ENCODE results near the gene PLXND1. TPM values are rescaled to one million over a fixed set of nuclear protein-coding genes. Genes with fewer than 3 reads are reported as not detected.
A peak's percentile ranks its signal among the peaks of the same experiment; 100 is the strongest.

The PLXND1 gene
- total and polyA plus RNA-seq, 2 donors (not counting 1 experiment from before 2014, with no cell fraction given) = 89.6 to 109 TPM

- H3K79me2 ChIP-seq (ENCODE audit: control insufficient read depth, insufficient read depth, low read length) = peaks cover 27% of the 10 kb centered on the region
- no peak overlapping the region for H3K9ac ChIP-seq (ENCODE audit: insufficient read depth, low read length)
- no peaks in the 10 kb centered on the region for H3K9me3 ChIP-seq (ENCODE audit: control insufficient read depth, insufficient read depth, low read depth, low read length)
- H3K36me3 ChIP-seq (ENCODE audit: control insufficient read depth, insufficient read depth, low read length) = peaks cover 24% of the 10 kb centered on the region
- no peak for TF ChIP-seq CTCF (conservative IDR thresholded peaks at IDR 0.05 in 1 of 2, IDR thresholded peaks at IDR 0.05 in 1 of 2; ENCODE audit: low read depth in 1 of 2, low read length in 2 of 2)
- TF ChIP-seq EZH2 (IDR thresholded peaks at IDR 0.05; ENCODE audit: low read length, missing control alignments) = no peak
- H4K20me1 ChIP-seq (ENCODE audit: control insufficient read depth, extremely low read depth, insufficient read depth, low read length) = no peaks in the 10 kb centered on the region
- DNase-seq (ENCODE audit: low read depth in 2 of 2) = peak; percentile 34 to 39
- H3K4me3 ChIP-seq (replicated peaks in 1 of 4; ENCODE audit: control extremely low read depth in 1 of 4, insufficient read depth in 1 of 4, low read depth in 3 of 4, low read length in 4 of 4) = no peak overlapping the region
- H2AFZ ChIP-seq (ENCODE audit: low read length) = no peak overlapping the region
- H3K27me3 ChIP-seq (ENCODE audit: control insufficient read depth, insufficient read depth, low read length) = no peaks in the 10 kb centered on the region
- H3K4me2 ChIP-seq (ENCODE audit: extremely low read depth, insufficient read depth, low read length) = no peak overlapping the region
- H3K27ac ChIP-seq (ENCODE audit: insufficient read depth, low read length) = peak overlapping the region; percentile 38
- H3K4me1 ChIP-seq (ENCODE audit: control insufficient read depth, extremely low read depth, insufficient read depth, low read length) = peaks cover 31% of the 10 kb centered on the region
These were observed 19.6 kb downstream of the PLXND1 start for GRCh38 chr3:129586746-129587430.

GRCh38 chr3:129585949-129586657 is 20.4 kb downstream of the PLXND1 start:
- Histone ChIP-seq H3K4me1 (ENCODE audit: control insufficient read depth, extremely low read depth, insufficient read depth, low read length) (peaks cover 27% of the 10 kb centered on the region), H4K20me1 (ENCODE audit: control insufficient read depth, extremely low read depth, insufficient read depth, low read length) (no peaks in the 10 kb centered on the region), H3K27me3 (ENCODE audit: control insufficient read depth, insufficient read depth, low read length) (no peaks in the 10 kb centered on the region), H3K4me2 (ENCODE audit: extremely low read depth, insufficient read depth, low read length) (no peak overlapping the region), H3K4me3 (replicated peaks in 1 of 4; ENCODE audit: control extremely low read depth in 1 of 4, insufficient read depth in 1 of 4, low read depth in 3 of 4, low read length in 4 of 4) (no peak overlapping the region), H3K9ac (ENCODE audit: insufficient read depth, low read length) (no peak overlapping the region), H3K9me3 (ENCODE audit: control insufficient read depth, insufficient read depth, low read depth, low read length) (no peaks in the 10 kb centered on the region), H3K36me3 (ENCODE audit: control insufficient read depth, insufficient read depth, low read length) (peaks cover 22% of the 10 kb centered on the region), H2AFZ (ENCODE audit: low read length) (no peak overlapping the region), H3K79me2 (ENCODE audit: control insufficient read depth, insufficient read depth, low read length) (peaks cover 19% of the 10 kb centered on the region), H3K27ac (ENCODE audit: insufficient read depth, low read length) (peak overlapping the region; percentile 7)
- TF ChIP-seq CTCF (conservative IDR thresholded peaks at IDR 0.05 in 1 of 2, IDR thresholded peaks at IDR 0.05 in 1 of 2; ENCODE audit: low read depth in 1 of 2, low read length in 2 of 2) (no peak), EZH2 (IDR thresholded peaks at IDR 0.05; ENCODE audit: low read length, missing control alignments) (no peak)
- DNase-seq (ENCODE audit: low read depth in 2 of 2) = no peak

GRCh38 chr3:129584631-129585030 is 21.8 kb downstream of the PLXND1 start:
- no peak for DNase-seq (ENCODE audit: low read depth in 2 of 2)
- Histone ChIP-seq H2AFZ (ENCODE audit: low read length) (no peak overlapping the region), H3K79me2 (ENCODE audit: control insufficient read depth, insufficient read depth, low read length) (peaks cover 5% of the 10 kb centered on the region), H3K4me2 (ENCODE audit: extremely low read depth, insufficient read depth, low read length) (no peak overlapping the region), H4K20me1 (ENCODE audit: control insufficient read depth, extremely low read depth, insufficient read depth, low read length) (no peaks in the 10 kb centered on the region), H3K4me1 (ENCODE audit: control insufficient read depth, extremely low read depth, insufficient read depth, low read length) (peaks cover 16% of the 10 kb centered on the region), H3K36me3 (ENCODE audit: control insufficient read depth, insufficient read depth, low read length) (peaks cover 22% of the 10 kb centered on the region), H3K27ac (ENCODE audit: insufficient read depth, low read length) (no peak overlapping the region), H3K9ac (ENCODE audit: insufficient read depth, low read length) (no peak overlapping the region), H3K27me3 (ENCODE audit: control insufficient read depth, insufficient read depth, low read length) (no peaks in the 10 kb centered on the region), H3K9me3 (ENCODE audit: control insufficient read depth, insufficient read depth, low read depth, low read length) (no peaks in the 10 kb centered on the region), H3K4me3 (replicated peaks in 1 of 4; ENCODE audit: control extremely low read depth in 1 of 4, insufficient read depth in 1 of 4, low read depth in 3 of 4, low read length in 4 of 4) (no peak overlapping the region)
- TF ChIP-seq CTCF (conservative IDR thresholded peaks at IDR 0.05 in 1 of 2, IDR thresholded peaks at IDR 0.05 in 1 of 2; ENCODE audit: low read depth in 1 of 2, low read length in 2 of 2) (no peak), EZH2 (IDR thresholded peaks at IDR 0.05; ENCODE audit: low read length, missing control alignments) (no peak)

Data from fibroblast of lung (primary cell).